Fibroblast of gingiva (primary cell): ENCODE measurements around the gene PTPRN2.
"Not testable (repeated sequence)": the region's sequence is repeated elsewhere in the genome, so short reads cannot be mapped to it uniquely, and the experiment has no call there.

Experiments
- DNase-seq: peaks from one replicate; pipeline ENCODE4 v3.0.0-alpha.2; 2011; ENCODE audit warnings: low read depth

Gene PTPRN2

DNA sequence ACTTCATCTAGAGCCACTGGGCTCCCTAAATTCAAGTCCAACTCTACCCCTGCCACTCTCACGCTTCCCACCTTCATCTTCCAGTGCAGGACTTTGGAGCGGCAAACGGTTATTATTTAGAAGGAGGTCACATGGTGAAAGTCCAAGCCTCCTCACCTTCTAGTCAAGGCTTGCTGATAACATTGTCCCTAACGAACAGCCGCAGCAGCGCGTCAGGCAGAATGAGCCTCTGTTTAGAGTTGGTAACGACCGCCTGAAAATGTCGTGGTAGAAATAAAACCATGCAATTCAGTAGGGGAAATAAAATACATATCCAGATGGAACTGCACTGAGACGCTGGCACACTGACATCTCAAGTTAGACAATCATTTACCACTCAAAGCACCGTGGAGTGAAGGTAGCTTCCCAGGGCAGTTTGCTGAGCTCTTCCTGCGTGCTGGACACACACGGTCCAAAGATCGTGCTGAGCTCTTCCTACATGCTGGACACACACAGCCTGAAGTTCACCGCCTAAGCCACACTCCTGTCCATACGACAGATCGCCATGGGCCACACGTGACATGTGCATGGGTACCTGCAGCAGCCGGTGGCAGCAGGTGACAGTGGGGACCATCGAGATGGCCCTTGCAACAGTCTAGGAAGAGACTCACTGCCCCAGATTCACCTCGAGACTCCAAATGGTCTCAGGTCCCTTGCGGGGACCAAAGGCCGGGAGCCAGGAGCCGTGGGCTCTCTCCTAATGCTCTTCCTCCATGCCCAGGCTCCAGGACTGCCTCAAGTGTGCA, 323.5 kb downstream of the PTPRN2 start:
- no peak for DNase-seq

- DNase-seq: no peak
Measured at GRCh38 chr7:158263110-158263963, 324.3 kb downstream of the PTPRN2 start.

DNA sequence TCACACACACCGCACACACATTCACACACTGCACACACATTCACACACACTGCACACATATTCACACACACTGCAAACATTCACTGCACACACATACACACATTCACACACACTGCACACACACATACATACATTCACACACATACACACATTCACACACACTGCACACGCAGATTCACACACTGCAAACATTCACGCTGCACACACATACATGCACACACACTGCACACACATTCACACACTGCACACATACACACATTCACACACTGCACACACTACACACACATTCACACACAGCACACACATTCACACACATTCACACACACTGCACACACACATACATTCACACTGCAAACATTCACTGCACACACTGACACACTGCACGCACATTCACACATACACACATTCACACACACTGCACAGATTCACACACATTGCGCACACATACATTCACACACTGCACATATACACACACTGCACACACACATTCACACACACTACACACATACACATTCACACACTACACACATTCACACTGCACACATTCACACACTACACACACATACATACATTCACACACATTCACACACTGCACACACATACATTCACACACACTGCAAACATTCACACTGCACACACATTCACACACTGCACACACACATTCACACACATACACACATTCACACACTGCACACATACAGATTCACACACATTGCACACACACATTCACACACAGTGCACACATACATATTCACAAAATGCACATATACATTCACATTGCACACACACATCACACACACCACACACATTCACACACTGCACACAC, 325.1 kb downstream of the PTPRN2 start:
- DNase-seq: no peak

DNA sequence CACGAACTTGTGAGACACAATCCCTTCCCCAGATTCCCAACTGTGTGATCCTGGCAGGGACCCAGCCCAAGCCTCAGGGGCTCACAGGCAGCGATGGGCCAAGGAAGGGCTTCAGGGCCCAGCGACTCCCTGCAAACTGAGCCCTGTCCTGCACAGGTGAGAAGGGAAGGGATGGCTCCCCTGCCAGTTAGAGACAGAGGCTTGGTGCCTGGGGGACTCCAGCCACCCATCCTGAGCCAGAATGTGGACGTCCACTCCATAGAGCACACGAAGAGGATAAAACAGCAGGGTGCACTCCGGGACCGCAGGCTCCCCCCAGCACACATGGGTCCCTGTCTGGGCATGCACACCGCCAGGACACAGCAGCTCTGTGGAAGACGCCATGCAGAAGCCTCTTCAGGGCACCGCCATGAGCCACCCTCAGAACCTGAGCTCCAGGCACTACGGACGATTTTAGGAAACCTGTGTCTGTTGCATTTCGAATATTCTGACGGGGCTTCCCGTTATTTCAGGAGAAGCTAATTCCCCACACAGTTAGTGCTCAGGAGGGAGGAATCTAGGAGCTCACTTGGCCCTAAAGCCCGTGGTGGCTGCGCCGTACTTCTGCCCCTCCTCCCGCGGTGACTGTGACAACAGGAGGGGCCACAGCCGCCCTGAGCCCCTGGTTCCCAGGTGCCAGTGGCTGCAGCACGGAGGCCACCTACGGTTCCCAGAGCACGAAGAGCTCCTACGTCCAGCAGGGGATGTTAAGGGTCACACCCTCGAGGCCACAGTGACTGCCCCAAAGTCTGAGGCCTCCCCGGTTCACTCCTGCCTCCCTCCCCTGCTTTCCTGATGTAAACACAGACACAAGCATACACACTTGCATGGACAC, 326.0 kb downstream of the PTPRN2 start:
- DNase-seq: no peak

GRCh38 chr7:158260567-158261361, 326.9 kb downstream of the PTPRN2 start:
- DNase-seq: no peak

DNA sequence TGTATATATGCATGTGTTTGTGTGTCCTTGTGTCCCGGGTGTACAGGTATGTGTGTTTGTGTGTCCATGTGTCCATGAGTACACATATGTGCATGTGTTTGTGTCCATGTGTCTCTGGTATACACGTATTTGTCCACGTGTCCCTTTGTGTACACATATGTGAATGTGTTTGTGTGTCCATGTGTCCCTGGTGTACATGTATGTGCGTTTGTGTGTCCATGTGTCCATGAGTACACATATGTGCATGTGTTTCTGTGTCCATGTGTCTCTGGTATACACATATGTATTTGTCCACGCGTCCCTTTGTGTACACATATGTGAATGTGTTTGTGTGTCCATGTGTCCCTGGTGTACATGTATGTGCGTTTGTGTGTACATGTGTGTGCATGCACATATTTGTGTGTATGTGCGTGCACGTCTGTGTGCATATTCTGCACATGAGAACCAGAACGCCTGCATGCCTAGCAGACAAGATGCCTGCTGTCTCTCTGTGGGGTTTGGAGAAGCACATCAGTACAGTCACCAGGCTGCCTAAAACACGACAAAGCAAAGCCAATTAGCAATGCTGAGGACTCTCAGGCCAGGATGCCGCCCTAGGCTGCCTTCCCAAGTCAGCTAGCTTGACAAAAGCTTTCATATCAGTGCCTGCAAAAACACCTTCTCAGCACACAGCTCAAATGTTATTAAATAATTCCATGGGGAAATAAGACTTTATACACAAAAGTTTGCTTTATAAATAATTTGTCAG, 327.8 kb downstream of the PTPRN2 start:
- no peak for DNase-seq

GRCh38 chr7:158259141-158259540, 328.5 kb downstream of the PTPRN2 start:
- no peak for DNase-seq

GRCh38 chr7:158258411-158259130, 329.1 kb downstream of the PTPRN2 start:
- DNase-seq: no peak

- no peak for DNase-seq
Measured at GRCh38 chr7:158257516-158258410, 329.9 kb downstream of the PTPRN2 start.

DNA sequence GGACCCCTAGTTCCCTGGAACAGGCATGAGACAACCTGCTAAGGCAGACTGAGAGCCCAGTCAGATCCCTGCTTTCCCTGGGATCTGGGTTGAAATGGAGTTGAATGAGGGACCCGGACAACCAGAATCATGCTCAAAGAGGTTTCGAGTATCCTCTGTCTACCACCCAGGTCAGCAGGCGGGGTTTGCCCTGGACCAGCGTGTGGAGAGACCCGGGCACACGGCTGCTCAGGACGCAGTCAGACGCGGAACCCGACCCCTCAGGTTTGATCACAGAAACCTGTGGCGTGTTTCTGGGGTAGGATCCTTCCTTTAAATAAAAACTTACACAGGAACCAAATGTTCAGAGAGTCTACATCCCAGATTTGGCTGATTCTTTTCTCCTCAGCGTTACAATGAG, 330.6 kb downstream of the PTPRN2 start:
- DNase-seq: no peak

DNA sequence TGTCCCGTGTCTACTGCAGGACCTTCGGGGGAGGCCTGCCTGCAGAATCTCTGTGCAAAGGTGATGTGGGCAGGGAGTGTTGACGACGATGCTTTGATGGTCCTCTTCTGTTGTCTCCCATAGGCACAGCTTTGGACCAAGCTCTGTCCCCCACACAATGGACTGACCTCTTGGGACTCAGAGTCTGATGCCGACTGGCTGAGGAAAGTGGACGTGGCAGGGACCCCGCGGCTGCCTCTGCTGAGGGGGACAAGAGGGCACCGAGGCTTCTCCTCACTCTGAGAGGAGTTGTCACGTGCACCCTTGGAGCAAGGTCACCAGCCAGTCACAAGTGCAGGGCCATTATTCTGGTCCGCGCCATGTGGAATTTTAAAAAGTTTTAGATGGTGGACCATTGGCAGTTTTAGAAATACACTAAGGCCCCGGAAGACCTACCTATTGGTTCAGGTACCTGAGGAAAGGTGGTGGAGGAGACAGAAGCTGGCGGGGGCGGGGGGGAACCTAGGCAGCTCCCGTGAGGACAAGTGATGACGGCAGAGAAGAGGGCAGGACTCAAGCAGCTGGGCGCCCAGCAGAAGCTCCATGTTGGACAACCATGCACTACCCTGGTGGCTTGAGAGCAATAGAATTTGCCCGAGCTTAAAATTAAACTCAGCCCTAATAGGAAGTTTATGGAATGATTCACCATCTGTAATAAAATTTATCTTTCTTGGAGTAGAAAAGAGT, 331.4 kb downstream of the PTPRN2 start:
- DNase-seq: no peak

DNA sequence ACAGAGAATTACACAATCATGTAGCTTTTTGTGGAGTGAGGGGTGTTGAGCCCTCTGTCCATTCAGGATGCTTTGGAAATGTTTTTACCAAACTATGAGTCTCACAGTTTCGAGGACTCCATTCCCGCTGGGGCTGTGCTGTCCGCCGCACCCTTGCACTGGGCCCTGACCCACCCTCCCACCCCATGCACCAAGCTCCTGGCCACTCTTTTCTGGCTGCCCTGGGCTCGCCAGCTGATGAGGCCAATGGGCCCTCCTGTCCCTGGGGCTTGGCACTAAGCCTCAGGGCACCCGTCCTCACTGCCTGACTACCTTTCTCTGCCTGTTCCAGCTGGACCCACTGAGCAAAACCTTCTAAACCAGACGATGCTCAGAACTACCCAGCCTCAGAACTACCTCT, 332.1 kb downstream of the PTPRN2 start:
- DNase-seq: no peak

DNA sequence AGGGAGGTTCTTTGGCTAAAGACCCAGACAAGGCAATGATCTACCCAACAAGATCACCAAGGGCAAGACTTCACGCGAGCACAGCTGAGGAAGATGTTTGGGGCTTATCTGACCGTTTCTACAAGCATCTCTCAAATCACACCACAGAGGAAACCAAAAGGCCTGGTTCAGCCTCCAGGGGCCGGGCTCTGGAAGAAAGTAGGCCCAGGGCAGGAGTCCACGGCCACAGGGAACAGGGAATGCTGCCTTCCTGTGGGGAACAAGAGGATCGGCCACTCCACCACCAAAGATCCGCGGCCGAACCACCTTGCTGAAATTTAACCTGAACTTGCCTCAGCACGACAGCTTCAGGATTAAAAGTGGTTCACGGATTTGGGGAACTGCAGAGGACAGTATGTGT, 332.5 kb downstream of the PTPRN2 start:
- no peak for DNase-seq

DNA sequence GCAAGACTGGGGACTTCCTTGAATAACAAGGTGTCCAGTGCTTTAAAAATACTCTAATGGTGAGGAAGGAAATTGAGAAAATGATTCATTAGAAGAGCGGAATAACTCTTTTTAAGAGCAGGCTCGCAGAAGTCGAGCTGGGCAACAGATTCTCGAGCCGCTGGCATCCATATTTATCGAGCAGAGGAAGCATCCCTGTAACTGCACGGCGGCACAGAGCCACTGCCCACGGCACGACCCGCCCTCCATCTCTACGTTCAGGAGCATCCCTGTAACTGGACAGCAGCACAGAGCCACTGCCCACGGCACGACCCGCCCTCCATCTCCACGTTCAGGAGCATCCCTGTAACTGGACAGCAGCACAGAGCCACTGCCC, 334.0 kb downstream of the PTPRN2 start:
- DNase-seq: not testable (repeated sequence)

DNA sequence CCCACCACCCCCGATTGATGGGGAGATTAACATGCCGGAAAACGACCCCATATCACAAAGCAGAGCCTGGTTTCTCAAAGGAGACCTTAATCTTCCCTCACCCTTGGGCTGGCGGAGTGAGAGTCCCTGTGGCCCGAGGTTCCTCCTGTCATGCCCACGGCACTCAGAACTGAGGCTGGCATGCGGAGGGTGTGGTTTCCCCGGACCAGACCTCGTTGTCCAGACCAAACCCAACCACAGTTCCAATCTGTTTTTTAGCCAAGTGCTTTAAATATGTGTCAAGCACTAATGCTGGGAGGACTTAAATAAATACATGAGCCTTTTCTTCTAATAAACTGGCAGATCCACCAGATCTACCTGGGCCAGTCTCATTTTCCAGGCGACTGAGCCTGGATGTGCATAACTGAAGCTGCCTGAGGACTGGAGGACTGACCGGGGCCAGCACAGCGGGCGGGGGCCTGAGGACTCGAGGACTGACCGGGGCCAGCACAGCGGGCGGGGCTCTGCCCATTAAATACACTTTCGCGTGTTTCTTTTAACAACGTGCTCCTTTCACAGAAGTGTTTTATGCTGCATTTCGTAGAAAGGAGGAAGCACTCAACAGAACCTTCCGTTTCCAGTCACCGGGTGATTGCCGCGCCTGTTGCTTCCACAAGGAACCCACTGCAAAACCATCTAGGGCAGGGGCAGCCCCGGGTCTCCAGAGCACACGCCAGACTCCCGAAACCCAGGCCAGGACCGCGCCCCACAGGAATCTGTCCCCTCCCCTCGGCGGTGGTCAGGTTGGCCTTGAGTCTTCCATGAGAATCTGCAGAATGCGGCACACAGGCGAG, 334.6 kb downstream of the PTPRN2 start:
- DNase-seq: no peak

DNA sequence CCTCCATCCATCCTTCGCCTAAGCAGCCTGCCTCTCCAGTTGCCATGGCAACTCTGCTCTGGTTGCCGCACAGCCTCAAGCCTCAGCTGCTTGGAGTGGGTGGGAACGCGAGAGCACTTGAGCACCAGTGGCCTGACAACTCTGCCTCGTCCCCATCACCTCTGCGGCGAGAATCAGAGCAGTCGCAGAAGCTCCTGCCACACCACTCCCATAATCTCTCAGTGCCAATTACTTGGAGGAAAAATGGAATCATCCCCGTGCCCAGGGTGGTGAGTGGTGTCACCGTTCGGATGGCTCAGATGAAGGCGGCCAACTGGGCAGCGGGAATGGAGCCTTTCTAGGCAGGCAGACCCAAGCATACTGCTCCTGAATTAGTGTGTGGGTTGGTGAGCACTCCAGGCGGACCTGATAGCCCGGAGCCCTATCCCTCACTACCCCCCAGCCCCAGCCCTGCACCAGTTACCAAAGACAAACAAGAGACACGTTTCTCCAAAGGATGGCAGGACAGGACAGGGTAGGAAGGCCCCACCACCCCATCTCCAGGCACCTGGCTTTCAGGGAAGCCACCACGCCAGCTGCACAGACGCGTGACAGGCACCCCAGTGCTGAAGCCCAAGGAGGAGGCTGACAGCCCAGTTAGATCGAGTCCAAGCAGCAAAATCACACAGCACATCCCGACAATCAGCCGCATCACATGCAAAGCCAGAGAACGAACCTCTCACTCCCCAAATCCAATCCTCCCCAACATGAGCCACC, 335.4 kb downstream of the PTPRN2 start:
- no peak for DNase-seq
